ENCODE measurements around the gene PPP2R2C. TPM values are rescaled to one million over a fixed set of nuclear protein-coding genes. Genes with fewer than 3 reads are reported as not detected.

Gene PPP2R2C
- total and polyA plus RNA-seq, 2 of the 4 experiments (the other 2 are of a cell fraction), result 0.03 TPM; not detected in 1

GRCh38 chr4:6388713-6389112, 83.7 kb downstream of the PPP2R2C start:
- no peak for ATAC-seq (ENCODE audit: low read depth)
- H3K9ac ChIP-seq (ENCODE audit: low read depth, low read length), result no peak overlapping the region
- H3K79me1 ChIP-seq (ENCODE audit: low read depth in 1 of 2, low read length in 2 of 2), result no peaks in the 10 kb centered on the region
- ChIA-PET CTCF (no interaction called here), POLR2A (ENCODE audit: unreplicated experiment) (no interaction called here)
- H3K4me1 ChIP-seq (ENCODE audit: control insufficient read depth, insufficient read depth, low read length), result no peaks in the 10 kb centered on the region
- WGBS, 2 experiments (ENCODE audit: extremely low coverage in 2 of 2, insufficient read length in 1 of 2), result no CpG with 5 or more reads among the region's 9 CpGs
- H2AK5ac ChIP-seq (ENCODE audit: low read depth, low read length), result no peak overlapping the region
- dilution Hi-C loops (cut with HindIII; ENCODE audit: low sequenced_read_pairs, unreplicated experiment), result no loop called here
- DNase-seq, result no peak
- no peaks in the 10 kb centered on the region for H3K36me3 ChIP-seq (ENCODE audit: control insufficient read depth, insufficient read depth, low read length)
- H4K91ac ChIP-seq (ENCODE audit: insufficient read depth, low read depth, low read length), result no peak overlapping the region
- no peaks in the 10 kb centered on the region for H3K9me3 ChIP-seq (ENCODE audit: control insufficient read depth, insufficient read depth, low read length)
- no peak overlapping the region for H3K23ac ChIP-seq (ENCODE audit: low read depth, low read length)
- H4K20me1 ChIP-seq (ENCODE audit: insufficient read depth, low read length), result no peaks in the 10 kb centered on the region
- peaks cover 31% of the 10 kb centered on the region for H3K27me3 ChIP-seq (ENCODE audit: control insufficient read depth, insufficient read depth, low read length)
- no peaks in the 10 kb centered on the region for H3K9me1 ChIP-seq (ENCODE audit: insufficient read depth, low read length)
- no peak for TF ChIP-seq MAZ (IDR thresholded peaks at IDR 0.05; ENCODE audit: borderline replicate concordance, low read depth, low read length)
- no peak for TF ChIP-seq CHD1 (IDR thresholded peaks at IDR 0.05; ENCODE audit: low read depth, low read length)
- no peak for TF ChIP-seq SMC3 (IDR thresholded peaks at IDR 0.05; ENCODE audit: low read depth, low read length)
- no peak for TF ChIP-seq MXI1 (IDR thresholded peaks at IDR 0.05; ENCODE audit: borderline replicate concordance, low read depth, low read length)
- in situ Hi-C loops (cut with MboI; ENCODE audit: low sequenced_read_pairs), result no loop called here
- no TSS peak for BruUV-seq (replicated peaks)
- no peak overlapping the region for H3K4me3 ChIP-seq (ENCODE audit: insufficient read depth, low read depth, low read length)
- H3K18ac ChIP-seq (ENCODE audit: low read depth, low read length), result no peak overlapping the region
- no peak overlapping the region for H2AK9ac ChIP-seq (replicated peaks; ENCODE audit: low read depth, low read length, poor library complexity)
- H4K8ac ChIP-seq (ENCODE audit: low read depth in 2 of 2, low read length in 2 of 2), result no peak overlapping the region
- no peak overlapping the region for H2BK20ac ChIP-seq (ENCODE audit: low read depth, low read length)
- no peak overlapping the region for H2AFZ ChIP-seq (replicated peaks; ENCODE audit: low read length, poor library complexity)
- no peak overlapping the region for H3K27ac ChIP-seq (ENCODE audit: insufficient read depth, low read length)
- H3K4ac ChIP-seq (ENCODE audit: low read depth, low read length), result no peak overlapping the region
- no peak overlapping the region for H3K14ac ChIP-seq (replicated peaks; ENCODE audit: low read depth, low read length)
- H2BK5ac ChIP-seq (ENCODE audit: low read depth, low read length, poor library complexity, severe bottlenecking), result no peak overlapping the region
- no peak overlapping the region for H2BK15ac ChIP-seq (ENCODE audit: low read depth, low read length)
- no peak overlapping the region for H2BK120ac ChIP-seq (ENCODE audit: low read depth, low read length)
- no peak overlapping the region for H4K5ac ChIP-seq (ENCODE audit: low read depth, low read length)
- no peak overlapping the region for H3K4me2 ChIP-seq (ENCODE audit: low read depth, low read length)
- intact Hi-C loops (cut with micrococcal nuclease), result no loop called here
- no peak overlapping the region for H3K56ac ChIP-seq (ENCODE audit: extremely low read depth, insufficient read depth, low read length)

Data from IMR-90 (cell line).